ENCODE results near the gene PMM2. TPM values are rescaled to one million over a fixed set of nuclear protein-coding genes. Genes with fewer than 3 reads are reported as not detected.
"Not testable (repeated sequence)": the region's sequence is repeated elsewhere in the genome, so short reads cannot be mapped to it uniquely, and the experiment has no call there.

The PMM2 gene
- total RNA-seq, 1 experiment from 2014 or later = 53.3 TPM

DNA sequence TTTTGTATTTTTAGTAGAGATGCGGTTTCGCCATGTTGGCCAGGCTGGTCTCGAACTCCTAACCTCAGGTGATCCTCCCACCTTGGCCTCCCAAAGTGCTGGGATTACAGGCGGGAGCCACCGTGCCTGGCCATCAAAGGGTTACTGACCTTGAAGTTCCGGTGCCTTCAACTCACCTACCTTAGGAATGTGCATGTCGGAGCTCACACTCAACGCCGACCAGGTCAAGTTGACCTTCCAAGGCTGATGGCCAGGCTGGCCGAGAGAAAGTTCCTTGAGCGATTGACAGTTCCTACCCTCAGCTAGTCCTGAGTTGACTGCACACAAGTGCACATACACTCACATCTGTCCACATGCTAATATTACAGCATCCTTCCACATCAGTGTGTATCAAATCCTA is 11.3 kb upstream of the PMM2 start:
- H3K27ac ChIP-seq (ENCODE audit: low read depth, low read length); H3K4me3 ChIP-seq (replicated peaks in 1 of 2; ENCODE audit: low read depth in 1 of 2, low read length in 2 of 2); intact Hi-C loops (cut with micrococcal nuclease); RAD21 ChIA-PET (ENCODE audit: low non-redundant PET in 1 of 2, low total read pairs in 2 of 2, uncharacterized antibody in 2 of 2, unreplicated experiment in 2 of 2); H3K9me2 ChIP-seq (ENCODE audit: insufficient read depth); H2AFZ ChIP-seq (ENCODE audit: low read depth, low read length, poor library complexity, severe bottlenecking); H3K4me2 ChIP-seq (ENCODE audit: low read length); DNase-seq (ENCODE audit: low read depth, low spot score); ATAC-seq; CTCF ChIA-PET; POLR2A ChIA-PET; BruUV-seq (replicated peaks); H3K9me3 ChIP-seq (ENCODE audit: control insufficient read depth in 1 of 2, insufficient read depth in 1 of 2, low read depth in 1 of 2, low read length in 2 of 2); H3K4me1 ChIP-seq (ENCODE audit: control insufficient read depth in 1 of 2, insufficient read depth in 2 of 2, low read length in 2 of 2); H3K27me3 ChIP-seq (ENCODE audit: insufficient read depth, low read length); H3K9ac ChIP-seq (ENCODE audit: low read length); H4K20me1 ChIP-seq (ENCODE audit: insufficient read depth); H3K79me2 ChIP-seq (ENCODE audit: insufficient read depth, low read length); H3K36me3 ChIP-seq (ENCODE audit: control insufficient read depth in 1 of 2, insufficient read depth in 2 of 2, low read length in 2 of 2): not testable (repeated sequence)

- CTCF ChIA-PET = no interaction called here
- BruUV-seq (replicated peaks) = no TSS peak
Observed at GRCh38 chr16:8788578-8789172, 9.0 kb upstream of the PMM2 start.

DNA sequence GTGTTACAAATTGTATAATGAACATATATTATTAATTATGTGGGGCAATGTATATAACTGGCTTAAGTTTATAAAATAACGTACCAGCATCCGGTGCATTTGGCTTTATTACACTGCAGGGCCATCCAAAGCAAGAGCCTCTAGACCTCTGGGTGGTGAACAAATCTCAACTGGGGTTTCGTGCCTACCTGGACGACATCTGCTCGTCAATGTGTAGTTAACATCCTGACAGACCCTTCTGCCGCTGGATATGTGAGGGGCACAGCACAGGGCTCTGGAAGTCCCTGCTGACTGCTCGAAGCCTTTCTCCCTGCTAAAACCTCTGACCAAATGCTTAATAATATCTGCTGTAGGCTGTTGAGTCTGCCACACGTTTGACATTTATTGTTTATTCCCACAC is 2.5 kb upstream of the PMM2 start:
- ATAC-seq = no peak
- peaks cover 51% of the 10 kb centered on the region for H3K79me2 ChIP-seq (ENCODE audit: insufficient read depth, low read length)
- H3K9me3 ChIP-seq (ENCODE audit: control insufficient read depth in 1 of 2, insufficient read depth in 1 of 2, low read depth in 1 of 2, low read length in 2 of 2) = no peaks in the 10 kb centered on the region
- H3K4me2 ChIP-seq (ENCODE audit: low read length) = no peak overlapping the region
- no TSS peak for BruUV-seq (replicated peaks)
- ChIA-PET RAD21 (ENCODE audit: low non-redundant PET in 1 of 2, low total read pairs in 2 of 2, uncharacterized antibody in 2 of 2, unreplicated experiment in 2 of 2) (no interaction called here), POLR2A (no interaction called here), CTCF (no interaction called here)
- peaks cover 12 to 24% of the 10 kb centered on the region in 2 experiments for H3K4me1 ChIP-seq (ENCODE audit: control insufficient read depth in 1 of 2, insufficient read depth in 2 of 2, low read length in 2 of 2)
- no peak overlapping the region for H3K9ac ChIP-seq (ENCODE audit: low read length)
- no peak overlapping the region for H3K27ac ChIP-seq (ENCODE audit: low read depth, low read length)
- no peaks in the 10 kb centered on the region for H4K20me1 ChIP-seq (ENCODE audit: insufficient read depth)
- intact Hi-C loops (cut with micrococcal nuclease) = no loop called here
- H3K9me2 ChIP-seq (ENCODE audit: insufficient read depth) = no peaks in the 10 kb centered on the region
- no peak overlapping the region for H2AFZ ChIP-seq (ENCODE audit: low read depth, low read length, poor library complexity, severe bottlenecking)
- DNase-seq (ENCODE audit: low read depth, low spot score) = no peak
- peaks cover 0 to 6% of the 10 kb centered on the region in 2 experiments; a peak in 1 of 4 replicates for H3K36me3 ChIP-seq (ENCODE audit: control insufficient read depth in 1 of 2, insufficient read depth in 2 of 2, low read length in 2 of 2)
- no peak overlapping the region for H3K4me3 ChIP-seq (replicated peaks in 1 of 2; ENCODE audit: low read depth in 1 of 2, low read length in 2 of 2)
- H3K27me3 ChIP-seq (ENCODE audit: insufficient read depth, low read length) = no peaks in the 10 kb centered on the region
- TF ChIP-seq SRF (IDR thresholded peaks at IDR 0.05; ENCODE audit: low read depth) = no peak
- TF ChIP-seq EZH2phosphoT487 (IDR thresholded peaks at IDR 0.05; ENCODE audit: borderline replicate concordance) = no peak
- TF ChIP-seq SIN3A (IDR thresholded peaks at IDR 0.05; ENCODE audit: low read depth) = no peak
- TF ChIP-seq FOSL1 (IDR thresholded peaks at IDR 0.05; ENCODE audit: low read depth) = no peak
- TF ChIP-seq CBX3 (IDR thresholded peaks at IDR 0.05; ENCODE audit: low read depth) = no peak
- no peak for TF ChIP-seq YY1 (IDR thresholded peaks at IDR 0.05; ENCODE audit: extremely low read depth, insufficient replicate concordance, low read depth, low read length)
- TF ChIP-seq ZBTB33 (IDR thresholded peaks at IDR 0.05; ENCODE audit: extremely low read depth, insufficient replicate concordance, low read length) = no peak
- no peak for TF ChIP-seq EGR1 (IDR thresholded peaks at IDR 0.05; ENCODE audit: low read depth)
- TF ChIP-seq, protein P1, sequence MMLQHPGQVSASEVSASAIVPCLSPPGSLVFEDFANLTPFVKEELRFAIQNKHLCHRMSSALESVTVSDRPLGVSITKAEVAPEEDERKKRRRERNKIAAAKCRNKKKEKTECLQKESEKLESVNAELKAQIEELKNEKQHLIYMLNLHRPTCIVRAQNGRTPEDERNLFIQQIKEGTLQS (IDR thresholded peaks at IDR 0.05) = no peak

More at GRCh38 chr16:8788578-8789172, 9.0 kb upstream of the PMM2 start:
- no peak overlapping the region for H3K27ac ChIP-seq (ENCODE audit: low read depth, low read length)
- H3K4me1 ChIP-seq (ENCODE audit: control insufficient read depth in 1 of 2, insufficient read depth in 2 of 2, low read length in 2 of 2) = no peaks in the 10 kb centered on the region
- H3K9me3 ChIP-seq (ENCODE audit: control insufficient read depth in 1 of 2, insufficient read depth in 1 of 2, low read depth in 1 of 2, low read length in 2 of 2) = no peaks in the 10 kb centered on the region
- H2AFZ ChIP-seq (ENCODE audit: low read depth, low read length, poor library complexity, severe bottlenecking) = no peak overlapping the region
- H3K36me3 ChIP-seq (ENCODE audit: control insufficient read depth in 1 of 2, insufficient read depth in 2 of 2, low read length in 2 of 2) = no peaks in the 10 kb centered on the region
- no peak overlapping the region for H3K4me3 ChIP-seq (replicated peaks in 1 of 2; ENCODE audit: low read depth in 1 of 2, low read length in 2 of 2)
- H3K9me2 ChIP-seq (ENCODE audit: insufficient read depth) = no peaks in the 10 kb centered on the region
- H3K79me2 ChIP-seq (ENCODE audit: insufficient read depth, low read length) = no peaks in the 10 kb centered on the region
- no peak overlapping the region for H3K9ac ChIP-seq (ENCODE audit: low read length)
- no peak for TF ChIP-seq FOSL1 (IDR thresholded peaks at IDR 0.05; ENCODE audit: low read depth)
- TF ChIP-seq, protein P1 (IDR thresholded peaks at IDR 0.05) = no peak
- no peaks in the 10 kb centered on the region for H3K27me3 ChIP-seq (ENCODE audit: insufficient read depth, low read length)
- no peak overlapping the region for H3K4me2 ChIP-seq (ENCODE audit: low read length)
- no peaks in the 10 kb centered on the region for H4K20me1 ChIP-seq (ENCODE audit: insufficient read depth)
- ATAC-seq (no peak), DNase-seq (ENCODE audit: low read depth, low spot score) (no peak)
- ChIA-PET POLR2A (no interaction called here), RAD21 (ENCODE audit: low non-redundant PET in 1 of 2, low total read pairs in 2 of 2, uncharacterized antibody in 2 of 2, unreplicated experiment in 2 of 2) (no interaction called here)
- intact Hi-C loops (cut with micrococcal nuclease) = no loop called here

Data from HCT116 (cell line).